ENCODE data around the gene TMTC2.

Gene TMTC2

DNA sequence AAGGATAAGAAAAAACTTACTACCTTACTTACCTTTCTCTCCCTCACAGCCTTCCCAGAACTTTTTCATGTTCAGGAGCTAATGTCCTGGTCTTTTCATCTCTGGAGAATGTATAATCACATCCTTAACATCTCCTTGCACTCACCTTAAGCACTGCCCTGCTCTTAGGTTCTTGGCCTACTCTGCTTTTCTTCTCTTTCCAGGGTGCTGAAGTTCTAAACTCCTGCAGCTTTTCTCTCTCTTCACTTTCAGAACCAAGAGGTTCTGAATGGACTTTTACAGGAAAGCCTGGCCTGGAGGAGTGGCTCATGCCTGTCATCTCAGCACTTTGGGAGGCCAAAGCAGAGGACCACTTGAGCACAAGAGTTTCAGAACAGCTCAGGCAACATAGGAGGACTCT, 101.9 kb downstream of the TMTC2 start:
- DNase-seq (ENCODE audit: low spot score): no peak

DNA sequence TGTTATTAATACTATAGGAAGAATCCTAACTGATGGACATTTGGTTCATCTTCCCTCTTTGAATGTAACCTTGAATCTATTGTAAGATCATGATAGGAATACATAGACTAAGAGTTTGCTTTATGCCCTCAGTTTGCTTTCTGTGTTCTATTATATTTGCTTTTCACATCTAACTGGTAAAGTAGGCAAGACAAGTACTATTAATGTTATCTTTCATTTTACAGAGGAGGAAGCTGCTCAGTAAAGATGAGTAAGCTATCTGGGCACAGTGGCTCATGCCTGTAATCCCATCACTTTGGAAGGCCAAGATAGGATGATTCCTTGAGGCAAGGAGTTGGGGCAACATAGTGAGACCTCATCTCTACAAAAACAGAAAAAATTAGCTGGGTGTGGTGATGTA, 103.0 kb downstream of the TMTC2 start:
- no peak for DNase-seq (ENCODE audit: low spot score)

DNA sequence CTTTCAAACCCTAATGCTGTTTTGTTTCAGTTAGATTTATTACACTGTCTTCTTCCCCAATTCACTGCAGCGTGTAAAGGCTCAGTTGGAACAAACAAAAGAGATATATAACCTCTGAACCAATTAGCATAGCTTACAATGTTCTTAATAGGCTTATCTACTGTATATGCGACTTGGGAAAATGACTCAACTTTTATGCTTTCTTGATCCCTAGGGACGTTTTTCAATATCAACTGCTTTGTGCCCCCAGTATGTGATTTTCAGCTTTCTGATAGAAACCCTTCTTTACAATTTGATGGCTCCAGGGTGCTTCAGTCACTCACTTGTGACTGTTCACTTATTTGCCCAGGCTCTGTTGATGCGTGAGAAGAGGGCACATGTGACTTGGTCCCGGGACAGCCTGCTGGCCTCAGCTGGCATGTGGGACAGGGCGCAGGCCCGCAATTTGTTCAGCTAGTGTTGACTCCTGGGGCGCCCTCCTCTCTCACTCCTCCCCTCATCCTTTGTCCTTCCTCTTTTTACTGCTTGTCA, 107.1 kb downstream of the TMTC2 start:
- no peak for DNase-seq (ENCODE audit: low spot score)

DNA sequence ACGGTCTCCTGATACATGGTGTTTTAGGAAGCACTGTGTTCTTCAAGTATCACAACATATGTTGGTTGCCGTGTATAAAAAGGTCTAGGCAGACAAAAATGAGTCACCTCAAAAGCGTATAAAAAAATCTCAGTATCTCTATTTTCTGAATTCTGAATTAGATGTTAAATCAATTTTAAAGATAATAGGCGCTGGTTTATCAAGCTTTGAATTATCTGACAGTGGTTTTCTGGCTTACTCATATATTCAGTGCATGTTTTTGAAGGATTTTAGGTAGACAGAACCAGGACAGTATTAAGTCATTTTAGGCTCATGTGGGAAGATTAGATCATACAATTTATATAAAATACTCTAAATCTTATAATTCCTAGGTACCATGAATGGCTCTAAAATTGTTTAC, 110.8 kb downstream of the TMTC2 start:
- DNase-seq (ENCODE audit: low spot score): no peak

DNA sequence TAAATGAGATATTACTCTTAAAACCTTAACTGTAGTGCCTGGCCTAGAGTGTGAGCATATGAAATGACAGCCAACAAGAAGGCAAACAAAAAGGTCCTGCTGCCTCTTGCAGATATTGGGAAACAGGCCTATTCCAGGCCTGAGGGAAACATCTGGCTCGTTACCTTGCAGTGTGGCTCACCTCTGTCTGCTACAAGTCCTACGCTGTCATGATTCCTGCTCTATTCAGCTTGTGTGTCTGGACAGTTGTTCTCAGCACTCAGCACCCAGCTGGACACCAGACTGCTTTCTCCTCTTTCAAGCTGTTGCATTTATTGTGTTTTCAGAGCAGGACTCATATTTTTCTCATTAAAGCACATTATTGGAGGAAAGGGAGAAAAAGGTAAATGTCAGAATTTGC, 113.5 kb downstream of the TMTC2 start:
- no peak for DNase-seq (ENCODE audit: low spot score)

DNA sequence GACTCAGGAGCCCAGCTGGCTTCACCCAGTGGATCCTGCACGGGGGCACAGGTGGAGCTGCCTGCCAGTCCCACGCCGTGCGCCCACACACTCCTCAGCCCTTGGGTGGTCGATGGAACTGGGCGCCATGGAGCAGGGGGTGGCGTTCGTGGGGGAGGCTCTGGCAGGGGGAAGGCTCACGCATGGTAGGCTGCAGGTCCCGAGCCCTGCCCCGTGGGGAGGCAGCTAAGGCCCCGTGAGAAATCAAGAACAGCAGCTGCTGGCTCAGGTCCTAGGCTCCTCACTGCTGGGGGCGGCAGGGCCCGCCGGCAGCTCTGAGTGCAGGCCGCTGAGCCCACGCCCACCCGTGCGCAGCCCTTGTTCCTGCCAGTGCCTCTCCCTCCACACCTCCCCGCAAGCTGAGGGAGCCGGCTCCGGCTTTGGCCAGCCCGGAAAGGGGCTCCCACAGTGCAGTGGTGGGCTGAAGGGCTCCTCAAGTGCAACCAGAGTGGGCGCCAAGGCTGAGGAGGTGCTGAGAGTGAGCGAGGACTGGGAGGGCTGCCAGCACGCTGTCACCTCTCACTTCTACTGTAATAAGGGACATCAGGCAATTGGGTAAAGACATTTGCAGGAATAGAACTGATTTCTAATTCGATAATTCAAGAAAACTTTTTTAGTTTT, 115.4 kb downstream of the TMTC2 start:
- no peak for DNase-seq (ENCODE audit: low spot score)

DNA sequence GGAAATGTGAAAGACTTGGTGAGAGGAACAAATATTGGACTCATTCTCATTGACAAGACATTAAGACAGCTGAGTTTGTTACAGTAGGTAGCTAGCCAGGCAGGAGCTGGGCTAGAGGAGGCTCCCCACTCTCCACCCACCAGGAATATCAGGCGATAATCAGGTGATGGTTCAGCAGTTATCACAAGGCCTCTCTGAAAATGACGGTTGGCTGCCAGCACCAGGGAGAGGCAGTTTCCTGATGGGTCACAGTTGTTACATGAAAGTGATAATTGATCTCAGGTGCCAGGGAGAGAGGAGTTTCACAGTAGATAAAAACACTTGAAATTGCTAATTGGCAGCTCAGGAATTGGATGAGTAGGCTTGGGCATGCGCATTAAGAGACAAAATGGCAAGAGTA, 116.5 kb downstream of the TMTC2 start:
- no peak for DNase-seq (ENCODE audit: low spot score)

DNA sequence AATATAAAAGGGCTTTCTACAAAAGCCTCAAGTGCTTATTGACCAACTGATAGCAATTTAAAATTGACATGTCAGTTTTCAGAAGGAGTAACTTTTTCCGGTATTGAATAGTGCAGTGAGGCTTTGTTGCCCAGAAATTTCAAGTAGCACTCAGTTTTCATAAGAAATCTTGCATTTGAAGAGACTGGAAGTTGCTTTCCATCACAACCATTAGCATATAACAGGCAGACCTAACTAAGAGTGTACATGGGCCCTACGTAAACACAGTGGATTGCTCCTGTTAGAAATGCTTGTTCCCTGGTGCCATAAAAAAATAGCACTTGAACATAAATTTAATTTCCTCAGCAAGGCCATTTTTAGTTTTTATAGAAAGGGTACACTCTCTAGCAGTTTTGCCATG, 117.9 kb downstream of the TMTC2 start:
- DNase-seq (ENCODE audit: low spot score): no peak

DNA sequence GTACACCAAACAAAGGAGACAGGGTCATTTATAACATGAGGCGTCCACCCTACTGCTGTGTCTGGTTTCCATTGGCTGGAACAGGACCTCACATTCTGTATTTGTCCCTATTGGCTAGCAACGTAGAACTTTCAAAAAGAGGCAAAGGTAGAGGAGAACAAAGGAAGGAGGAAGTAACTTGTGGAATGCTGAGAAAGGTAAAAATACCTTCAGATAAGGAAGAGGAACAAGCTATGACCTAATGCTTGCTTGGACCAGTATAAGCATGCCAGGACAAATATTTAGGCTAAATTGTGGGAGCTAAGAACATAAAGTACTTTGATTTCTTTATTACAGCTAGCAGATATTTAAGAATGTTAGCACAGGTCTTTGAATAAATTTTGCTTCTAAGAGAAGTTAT, 118.3 kb downstream of the TMTC2 start:
- DNase-seq (ENCODE audit: low spot score): peak; percentile 34

DNA sequence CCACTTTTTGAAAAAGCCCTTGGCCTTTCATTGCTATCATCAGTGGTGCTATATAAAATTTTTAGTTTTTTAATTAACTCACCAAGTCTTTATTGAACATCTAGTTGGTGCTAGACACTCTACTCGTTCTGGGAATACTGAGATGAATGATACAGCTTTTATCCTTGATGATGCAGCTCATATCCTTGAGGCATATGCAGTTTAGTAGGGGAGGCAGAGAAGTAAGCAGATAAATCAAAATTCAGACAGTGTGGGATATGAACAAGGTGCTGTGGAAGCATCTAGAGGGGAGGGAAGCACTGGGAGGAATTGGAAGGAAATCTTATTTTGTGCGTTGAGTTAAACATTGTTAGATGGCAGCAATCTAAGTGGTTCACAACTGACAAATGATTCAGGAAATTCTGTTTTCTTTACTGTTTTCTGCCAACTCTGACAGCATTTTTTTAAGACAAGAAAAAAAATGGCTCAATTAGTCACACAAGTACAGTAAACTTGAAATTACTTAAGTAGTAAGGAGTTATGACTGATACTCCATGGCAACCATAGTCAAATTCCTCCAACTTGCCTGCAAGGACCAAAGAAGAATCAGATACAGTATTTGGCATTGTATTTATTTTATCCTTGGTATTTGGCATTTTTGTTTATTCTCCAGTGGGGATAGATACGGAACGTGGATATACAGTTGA, 119.2 kb downstream of the TMTC2 start:
- peak; percentile 54 for DNase-seq (ENCODE audit: low spot score)

DNA sequence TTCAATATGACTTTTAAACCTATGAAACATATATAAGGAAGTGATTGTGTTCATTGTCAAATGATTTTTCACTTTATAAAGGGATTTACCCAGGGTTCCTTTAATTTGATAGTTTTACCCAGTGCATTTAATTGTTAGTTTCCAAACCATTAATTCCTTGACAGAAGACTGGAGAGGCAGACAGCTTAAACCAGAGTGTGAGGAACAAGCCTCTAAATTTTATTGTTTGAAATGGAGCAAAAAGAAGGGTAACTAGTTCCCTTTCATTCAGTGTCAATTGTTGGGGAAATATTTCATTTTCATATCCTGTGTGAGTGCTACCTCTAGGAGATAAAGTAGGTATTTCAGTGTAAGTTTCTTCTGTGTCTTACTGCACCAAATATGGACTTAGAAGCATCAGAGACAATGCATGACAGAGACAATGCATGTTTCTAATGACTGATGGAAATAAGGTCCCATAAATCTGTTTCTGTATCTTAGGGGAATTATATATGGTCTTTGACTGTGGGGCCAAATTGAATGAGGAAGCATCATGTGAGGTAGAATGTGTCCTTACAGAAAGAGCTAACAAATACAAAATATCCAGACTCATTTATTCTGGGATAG, 120.5 kb downstream of the TMTC2 start:
- DNase-seq (ENCODE audit: low spot score): no peak

DNA sequence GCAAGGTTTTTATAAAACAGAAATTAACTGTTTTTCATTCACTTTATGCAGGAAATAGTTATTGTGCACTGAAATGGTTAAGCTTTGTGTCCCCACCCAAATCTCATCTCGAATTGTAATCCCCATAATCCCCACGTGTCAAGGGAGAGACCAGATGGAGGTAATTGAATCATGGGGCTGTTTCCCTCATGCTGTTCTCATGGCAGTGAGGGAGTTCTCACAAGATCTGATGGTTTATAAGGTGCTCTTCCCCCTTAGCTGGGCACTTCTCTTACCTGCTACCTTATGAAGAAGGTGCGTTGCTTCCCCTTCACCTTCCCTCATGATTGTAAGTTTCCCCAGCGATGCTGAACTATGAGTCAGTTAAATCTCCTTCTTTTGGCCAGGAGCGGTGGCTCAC, 123.9 kb downstream of the TMTC2 start:
- DNase-seq (ENCODE audit: low spot score): no peak

DNA sequence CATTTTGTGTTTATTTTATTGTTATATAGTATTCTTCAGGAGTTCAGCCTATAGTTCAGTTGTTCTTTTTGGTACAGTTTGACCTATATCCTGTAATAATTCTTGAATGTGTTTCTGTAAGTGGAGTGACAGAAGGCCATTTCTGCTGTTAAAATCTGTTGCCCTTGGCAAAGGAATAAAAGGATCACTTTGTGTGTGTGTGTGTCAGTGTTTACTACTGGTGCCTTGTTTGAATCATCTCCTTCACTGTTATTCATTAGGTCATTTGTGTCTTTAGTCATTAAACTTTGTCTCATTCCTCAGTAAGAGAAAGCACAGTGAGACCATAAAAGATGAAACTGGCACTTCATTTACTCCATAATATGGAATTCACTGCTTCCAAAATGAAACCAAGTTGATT, 130.7 kb downstream of the TMTC2 start:
- DNase-seq (ENCODE audit: low spot score): peak; percentile 69

DNA sequence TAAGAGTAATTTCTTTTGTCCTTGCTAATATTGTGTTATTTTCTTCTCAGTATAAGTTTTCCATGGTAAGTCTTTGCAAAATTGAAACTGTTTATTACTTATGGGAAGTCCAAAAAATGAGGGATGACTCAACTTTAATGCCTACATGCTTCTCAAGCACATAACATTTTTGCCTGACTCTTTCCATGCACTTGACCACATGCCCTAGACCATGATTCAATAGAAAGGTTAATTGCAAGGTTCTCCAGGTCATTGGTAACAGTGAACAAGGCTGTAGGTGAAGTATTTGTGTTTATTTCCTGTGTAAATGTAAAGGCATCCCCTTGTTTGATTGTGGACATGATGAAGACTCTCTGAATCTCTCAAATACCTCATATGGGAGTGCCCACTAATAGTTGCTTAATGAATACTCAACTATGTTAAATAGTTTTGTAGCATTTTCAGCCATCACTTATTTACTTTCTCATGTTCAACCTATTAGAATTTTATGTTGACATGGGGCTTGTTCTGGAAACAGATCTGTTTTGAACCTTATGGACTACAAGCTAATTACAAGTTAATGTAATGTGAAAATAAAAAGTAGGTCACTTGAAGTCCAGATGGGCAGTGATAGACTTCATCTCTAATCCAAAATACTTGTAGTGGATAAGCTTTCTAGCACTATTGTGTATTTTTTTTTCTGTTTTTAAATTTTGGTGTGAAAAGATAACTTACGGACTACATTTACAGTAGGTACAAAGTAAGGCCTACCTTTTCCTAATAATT, 131.7 kb downstream of the TMTC2 start:
- DNase-seq (ENCODE audit: low spot score): peak; percentile 55

DNA sequence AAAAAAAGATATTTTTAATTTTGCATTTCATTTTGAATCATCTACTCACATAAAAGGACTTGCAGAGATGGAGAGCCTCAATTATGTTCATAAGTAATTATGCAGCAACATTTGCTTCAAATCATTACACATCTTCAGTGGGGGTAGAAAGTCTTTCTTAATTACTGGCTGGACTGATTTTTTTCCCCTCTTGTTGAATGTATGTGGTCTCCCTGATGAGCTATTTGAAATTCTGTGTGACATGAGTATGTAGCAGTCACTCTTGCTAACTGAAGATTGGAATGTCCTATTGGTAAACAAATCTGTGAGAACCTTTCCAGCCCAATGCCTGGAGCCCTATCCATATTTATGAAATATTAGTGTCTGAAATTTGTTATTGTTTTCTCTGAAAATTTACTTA, 139.8 kb downstream of the TMTC2 start:
- no peak for DNase-seq (ENCODE audit: low spot score)

DNA sequence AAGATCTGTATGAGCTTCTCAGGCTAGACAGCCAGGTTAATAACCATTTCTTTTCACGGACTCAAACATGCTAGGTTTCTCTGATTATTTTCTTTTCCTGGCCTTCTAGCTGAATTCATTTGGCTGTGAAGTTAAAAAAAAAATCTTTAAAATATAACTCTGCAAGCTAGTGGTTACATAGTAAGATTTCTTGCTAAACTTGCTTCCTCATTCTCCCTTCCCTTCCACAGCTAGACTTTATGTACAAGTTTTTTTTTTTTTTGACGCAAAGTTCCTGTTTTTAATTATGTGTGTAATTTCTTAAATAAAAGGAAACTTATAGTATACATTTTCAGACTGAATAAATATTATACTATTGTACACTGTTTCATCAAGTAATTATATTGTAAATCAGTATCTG, 145.4 kb downstream of the TMTC2 start:
- no peak for DNase-seq (ENCODE audit: low spot score)

DNA sequence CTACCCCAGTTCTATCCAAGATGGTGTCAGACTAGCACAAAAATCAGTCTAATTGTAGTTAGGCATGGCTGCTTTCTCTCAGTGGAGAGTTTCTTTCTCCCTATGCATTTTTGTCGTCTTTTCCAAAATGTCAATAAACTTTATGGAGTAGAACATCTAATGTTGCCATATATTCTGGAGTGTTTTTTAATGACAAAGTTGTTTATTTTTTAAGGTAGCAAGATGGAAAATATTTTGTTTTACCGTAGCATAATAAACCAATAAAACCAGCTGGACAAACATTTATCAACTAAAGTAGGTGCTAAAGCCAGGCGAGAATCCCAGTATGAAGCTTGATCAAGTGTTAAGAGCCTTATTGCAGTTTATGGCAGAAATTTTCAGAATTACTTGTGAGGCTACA, 146.3 kb downstream of the TMTC2 start:
- no peak for DNase-seq (ENCODE audit: low spot score)

DNA sequence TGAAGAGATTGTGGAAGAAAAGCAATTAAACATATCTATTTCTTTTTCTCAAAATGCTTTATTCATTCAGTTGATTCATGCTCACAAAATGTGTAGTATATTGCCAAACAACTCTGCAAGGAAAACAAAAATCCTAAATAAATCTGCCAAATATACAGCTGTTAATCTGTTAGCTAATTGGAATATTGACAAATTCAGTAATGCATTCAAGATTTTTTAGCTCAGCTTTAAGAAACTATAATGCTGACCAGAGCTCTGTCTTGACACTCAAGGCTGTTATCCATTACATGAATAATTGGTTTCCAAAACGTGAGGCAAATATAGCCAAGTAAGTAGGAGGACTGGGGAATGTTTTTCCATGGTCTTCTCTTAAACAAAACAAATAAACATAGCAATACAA, 146.8 kb downstream of the TMTC2 start:
- no peak for DNase-seq (ENCODE audit: low spot score)

DNA sequence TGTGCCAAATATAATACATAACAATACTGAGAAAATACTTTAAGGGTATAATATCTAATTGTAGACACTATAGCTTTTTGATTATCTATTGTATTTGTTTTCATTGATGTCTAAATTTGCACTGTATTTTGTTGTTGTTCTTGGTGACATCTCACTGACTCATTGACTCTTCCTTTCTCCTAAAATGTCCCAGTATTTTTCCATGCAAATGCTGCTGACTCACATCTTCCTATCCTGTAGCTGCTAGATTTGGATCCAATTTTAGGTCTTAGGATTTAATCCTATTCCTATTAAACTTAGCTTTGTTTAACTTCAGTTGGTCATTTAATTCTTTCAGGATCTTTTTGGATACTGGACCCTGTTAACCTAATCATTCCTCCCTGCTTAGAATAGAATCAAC, 148.5 kb downstream of the TMTC2 start:
- peak; percentile 25 for DNase-seq (ENCODE audit: low spot score)

DNA sequence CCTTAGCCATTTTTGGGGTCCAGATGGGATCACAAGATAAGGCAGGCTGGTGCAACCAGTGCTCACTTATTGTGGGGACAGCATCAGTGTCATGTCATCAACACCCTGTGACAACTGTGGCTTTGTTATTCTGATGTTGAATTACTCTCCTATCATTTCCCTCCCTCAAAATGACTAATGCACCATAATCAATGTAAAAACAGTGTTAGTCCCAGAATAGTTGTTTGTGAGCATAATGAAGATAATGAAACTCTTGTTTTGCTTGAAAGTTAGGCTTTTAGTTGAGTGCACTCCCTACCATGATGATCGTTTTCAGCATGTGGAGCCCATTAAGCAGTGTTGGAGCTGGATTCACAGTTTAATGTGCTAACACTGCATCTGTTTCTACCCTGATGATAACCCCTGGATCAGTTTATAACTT, 151.4 kb downstream of the TMTC2 start:
- DNase-seq (ENCODE audit: low spot score): no peak

DNA sequence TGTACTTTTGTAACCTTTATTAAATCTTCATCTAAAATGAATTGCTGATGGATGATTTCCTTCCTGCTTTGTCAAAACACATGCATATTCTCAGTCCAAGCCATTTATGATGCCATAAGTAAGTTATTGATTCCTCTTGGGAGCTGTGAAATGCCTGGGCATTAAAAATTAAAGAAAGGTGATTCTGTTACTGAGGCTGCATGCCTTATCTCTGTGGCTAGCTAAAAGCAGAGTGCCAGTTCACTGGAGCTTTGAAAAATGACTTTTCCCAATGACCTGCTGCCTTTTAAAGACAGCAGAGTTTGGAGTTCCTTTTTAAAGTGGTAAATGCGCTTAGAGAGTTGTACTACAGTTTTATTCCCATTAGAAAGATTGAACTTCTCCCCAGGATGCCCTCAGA, 152.1 kb downstream of the TMTC2 start:
- DNase-seq (ENCODE audit: low spot score): no peak

DNA sequence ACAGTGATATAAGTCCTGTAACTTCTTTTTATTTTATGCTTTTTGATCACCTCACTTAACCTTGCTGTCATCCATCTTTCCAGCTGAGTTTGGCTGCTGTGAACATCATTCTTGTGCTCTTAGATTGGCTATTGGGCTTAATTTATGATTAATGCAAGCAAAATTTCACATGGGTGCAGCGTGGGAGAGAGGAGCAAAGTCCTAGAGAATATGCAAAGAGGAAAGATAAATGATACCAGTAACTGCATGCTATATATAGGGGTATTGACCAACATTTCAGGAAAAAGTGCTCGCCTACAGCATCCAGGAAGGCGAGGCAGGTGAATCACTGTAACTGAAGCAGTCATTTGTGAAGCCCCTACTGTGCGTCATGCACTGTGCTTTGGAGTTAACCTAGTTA, 153.1 kb downstream of the TMTC2 start:
- DNase-seq (ENCODE audit: low spot score): no peak

DNA sequence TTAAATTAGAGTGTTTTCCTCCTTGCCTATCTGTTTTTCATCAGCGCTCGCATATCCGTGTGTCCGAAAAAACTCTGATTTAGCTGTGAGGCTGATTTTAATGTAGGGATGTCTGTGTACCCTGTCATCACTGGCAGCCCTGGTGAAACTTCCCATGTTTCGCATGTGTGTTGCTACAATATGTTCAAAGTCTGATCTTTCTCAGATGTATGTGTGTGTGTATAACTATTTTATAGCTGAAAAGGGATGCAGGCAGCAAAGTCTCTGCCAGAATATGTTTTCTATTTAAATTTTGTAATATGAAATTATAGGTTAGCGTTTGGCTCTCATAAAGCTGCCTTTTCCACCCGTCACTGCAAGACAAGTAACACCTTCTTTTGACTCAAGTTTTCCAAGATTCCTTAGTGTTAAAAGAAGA, 154.8 kb downstream of the TMTC2 start:
- no peak for DNase-seq (ENCODE audit: low spot score)
